ENCODE data around the gene TOR4A. TPM values are rescaled to one million over a fixed set of nuclear protein-coding genes. Genes with fewer than 3 reads are reported as not detected.

Gene TOR4A
- total and polyA plus RNA-seq, 8 donors = 8.5 to 38.5 (median 11.1) TPM

- TF ChIP-seq CTCF (IDR thresholded peaks at IDR 0.05) = no peak
- Histone ChIP-seq H3K27ac (peak overlapping the region; percentile 67 to 69), H3K4me3 (no peak overlapping the region), H3K27me3 (no peaks in the 10 kb centered on the region), H3K36me3 (peaks cover 0 to 84% of the 10 kb centered on the region in 2 donors), H3K4me1 (peaks cover 21 to 39% of the 10 kb centered on the region in 2 donors), H3K9me3 (no peaks in the 10 kb centered on the region)
- intact Hi-C loops (cut with DNase I) = no loop called here
- no peak for ATAC-seq
- no peak for DNase-seq
Measured at GRCh38 chr9:137268538-137269201, 8.9 kb upstream of the TOR4A start.

DNA sequence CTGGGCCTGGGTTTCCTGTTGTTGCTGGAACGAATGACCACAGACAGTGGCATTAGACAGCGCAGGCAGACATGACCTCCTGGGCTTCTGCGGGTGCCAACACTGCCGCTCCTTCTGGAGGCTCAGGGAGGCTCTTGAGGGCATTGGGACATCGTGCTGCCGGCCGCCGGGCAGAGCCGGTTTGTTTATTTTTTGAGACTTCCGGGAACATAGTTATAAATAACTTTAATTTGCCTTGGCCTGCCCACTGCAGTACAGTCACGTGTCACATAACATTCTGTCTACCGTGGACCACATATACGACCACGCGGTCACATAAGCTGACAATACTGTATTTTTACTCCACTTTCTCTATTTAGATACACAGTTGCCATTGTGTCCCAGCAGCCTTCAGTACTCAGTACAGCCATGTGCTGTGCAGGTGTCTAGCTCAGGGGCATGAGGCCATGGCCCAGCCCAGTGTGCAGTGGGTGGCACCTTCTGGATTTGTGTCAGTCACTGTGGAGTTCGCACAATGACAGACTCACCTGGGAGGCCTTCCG is 8.2 kb upstream of the TOR4A start:
- peak; percentile 85 for ATAC-seq
- no peak for TF ChIP-seq CTCF (IDR thresholded peaks at IDR 0.05)
- H3K27ac ChIP-seq = peak overlapping the region; percentile 67 to 69
- H3K9me3 ChIP-seq = no peaks in the 10 kb centered on the region
- H3K4me3 ChIP-seq = no peak overlapping the region
- DNase-seq = peak in 2 of 4 donors; percentile 76 to 86
- H3K27me3 ChIP-seq = no peaks in the 10 kb centered on the region
- H3K4me1 ChIP-seq = peaks cover 22 to 39% of the 10 kb centered on the region in 2 donors
- intact Hi-C loops (cut with DNase I) = no loop called here
- peaks cover 0 to 78% of the 10 kb centered on the region in 2 donors for H3K36me3 ChIP-seq

- Histone ChIP-seq H3K4me3 (no peak overlapping the region), H3K27me3 (no peaks in the 10 kb centered on the region), H3K36me3 (peaks cover 0 to 60% of the 10 kb centered on the region in 2 donors), H3K27ac (no peak overlapping the region), H3K4me1 (peaks cover 24 to 51% of the 10 kb centered on the region in 2 donors), H3K9me3 (no peaks in the 10 kb centered on the region)
- DNase-seq (peak in 1 of 4 donors; percentile 41), ATAC-seq (no peak)
- no peak for TF ChIP-seq CTCF (IDR thresholded peaks at IDR 0.05)
- intact Hi-C loops (cut with DNase I) = no loop called here
Measured at GRCh38 chr9:137270929-137271695, 6.4 kb upstream of the TOR4A start.

DNA sequence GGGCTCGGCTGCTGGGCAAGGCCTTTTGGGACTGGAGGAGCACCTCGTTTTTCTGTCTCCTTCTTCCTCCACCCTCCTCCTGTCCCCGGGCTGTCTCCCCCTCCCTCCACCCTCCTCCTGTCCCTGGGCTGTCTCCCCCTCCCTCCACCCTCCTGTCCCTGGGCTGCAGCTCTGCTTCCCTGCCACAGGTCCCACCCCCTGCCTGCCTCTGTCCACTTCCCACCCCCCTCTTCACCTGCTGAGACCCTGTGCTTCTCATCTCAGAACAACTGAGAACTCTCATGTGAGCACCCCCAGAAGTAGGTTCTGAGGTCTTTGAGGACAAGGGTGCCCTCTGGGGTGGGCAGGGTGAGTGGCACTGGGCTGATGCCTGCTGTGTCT is 5.8 kb upstream of the TOR4A start:
- Histone ChIP-seq H3K36me3 (peaks cover 0 to 55% of the 10 kb centered on the region in 2 donors), H3K9me3 (no peaks in the 10 kb centered on the region), H3K4me3 (no peak overlapping the region), H3K27me3 (no peaks in the 10 kb centered on the region), H3K27ac (no peak overlapping the region), H3K4me1 (peaks cover 30 to 57% of the 10 kb centered on the region in 2 donors)
- no peak for DNase-seq
- ATAC-seq = no peak
- intact Hi-C loops (cut with DNase I) = no loop called here
- no peak for TF ChIP-seq CTCF (IDR thresholded peaks at IDR 0.05)

Data from left lung (tissue), 10 donors.